Vagina (tissue), 2 donors: Measurements from ENCODE around the gene ELMO1.

Experiments
- POLR2A ChIP-seq, 2 donors: fragments of 450-650 bp; IDR thresholded peaks; one replicate each; pipeline ENCODE4 v1.6.1; 2017; ENCODE audit warnings: antibody characterized with exemption in 2 of 2, mild to moderate bottlenecking in 2 of 2, moderate library complexity in 2 of 2
- TF ChIP-seq, protein P1 (sequence below), 3 experiments: fragments of 450-650 bp in 2 of 3; fragments of 200-600 bp in 1 of 3; sonication (generic) in 1 of 3; IDR thresholded peaks; one replicate each; pipeline ENCODE4 v1.5.1; 2017 to 2019; ENCODE audit warnings: antibody characterized with exemption in 3 of 3, mild to moderate bottlenecking in 2 of 3, moderate library complexity in 2 of 3

DNA sequence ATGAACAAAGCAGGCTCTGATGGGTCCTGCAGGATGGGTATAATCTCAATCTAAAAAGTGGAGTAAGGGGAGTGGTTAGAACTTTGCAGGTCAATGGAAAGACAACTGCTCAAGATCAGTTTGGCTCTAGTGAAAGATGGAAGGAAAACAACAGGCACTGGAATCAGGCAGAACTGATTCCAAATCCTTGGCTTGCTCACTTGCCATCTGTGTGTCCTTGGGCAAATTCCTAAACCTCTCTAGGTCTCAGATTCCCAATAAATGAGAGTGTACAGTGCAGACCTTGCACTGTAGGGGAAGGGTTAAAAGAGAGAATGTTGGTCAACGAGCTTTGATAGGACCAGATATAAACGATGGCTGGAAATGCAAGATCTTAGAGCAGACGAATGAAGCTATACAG is 538.3 kb downstream of the ELMO1 start:
- TF ChIP-seq POLR2A (IDR thresholded peaks at IDR 0.05), result no peak
- TF ChIP-seq, protein P1, sequence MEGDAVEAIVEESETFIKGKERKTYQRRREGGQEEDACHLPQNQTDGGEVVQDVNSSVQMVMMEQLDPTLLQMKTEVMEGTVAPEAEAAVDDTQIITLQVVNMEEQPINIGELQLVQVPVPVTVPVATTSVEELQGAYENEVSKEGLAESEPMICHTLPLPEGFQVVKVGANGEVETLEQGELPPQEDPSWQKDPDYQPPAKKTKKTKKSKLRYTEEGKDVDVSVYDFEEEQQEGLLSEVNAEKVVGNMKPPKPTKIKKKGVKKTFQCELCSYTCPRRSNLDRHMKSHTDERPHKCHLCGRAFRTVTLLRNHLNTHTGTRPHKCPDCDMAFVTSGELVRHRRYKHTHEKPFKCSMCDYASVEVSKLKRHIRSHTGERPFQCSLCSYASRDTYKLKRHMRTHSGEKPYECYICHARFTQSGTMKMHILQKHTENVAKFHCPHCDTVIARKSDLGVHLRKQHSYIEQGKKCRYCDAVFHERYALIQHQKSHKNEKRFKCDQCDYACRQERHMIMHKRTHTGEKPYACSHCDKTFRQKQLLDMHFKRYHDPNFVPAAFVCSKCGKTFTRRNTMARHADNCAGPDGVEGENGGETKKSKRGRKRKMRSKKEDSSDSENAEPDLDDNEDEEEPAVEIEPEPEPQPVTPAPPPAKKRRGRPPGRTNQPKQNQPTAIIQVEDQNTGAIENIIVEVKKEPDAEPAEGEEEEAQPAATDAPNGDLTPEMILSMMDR (IDR thresholded peaks at IDR 0.05), result no peak
